Stimulated activated CD4-positive, alpha-beta T cell treated with anti-CD3 and anti-CD28 coated beads, Interleukin-1b, Interleukin-23, amount 100 ng/mL, for 1 hour (primary cell): ENCODE data around the gene CCSER1.
"Not testable (repeated sequence)": the region's sequence is repeated elsewhere in the genome, so short reads cannot be mapped to it uniquely, and the experiment has no call there.

Source experiments
- DNase-seq, 2 donors: peaks; one replicate each; pipeline ENCODE4 v3.0.0-alpha.2; 2020; ENCODE audit warnings: low read depth in 2 of 2

CCSER1 gene

DNA sequence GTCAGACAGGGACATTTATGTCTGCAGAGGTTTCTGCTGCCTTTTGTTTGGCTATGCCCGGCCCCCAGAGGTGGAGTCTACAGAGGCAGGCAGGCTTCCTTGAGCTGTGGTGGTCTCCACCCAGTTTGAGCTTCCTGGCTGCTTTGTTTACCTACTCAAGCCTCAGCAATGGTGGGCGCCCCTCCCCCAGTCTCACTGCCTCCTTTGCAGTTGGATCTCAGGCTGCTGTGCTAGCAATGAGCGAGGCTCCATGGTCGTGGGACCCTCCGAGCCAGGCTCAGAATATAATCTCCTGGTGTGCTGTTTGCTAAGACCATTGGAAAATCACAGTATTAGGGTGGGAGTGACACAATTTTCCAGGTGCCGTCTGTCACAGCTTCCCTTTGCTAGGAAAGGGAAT is 578.3 kb downstream of the CCSER1 start:
- DNase-seq = not testable (repeated sequence)

DNA sequence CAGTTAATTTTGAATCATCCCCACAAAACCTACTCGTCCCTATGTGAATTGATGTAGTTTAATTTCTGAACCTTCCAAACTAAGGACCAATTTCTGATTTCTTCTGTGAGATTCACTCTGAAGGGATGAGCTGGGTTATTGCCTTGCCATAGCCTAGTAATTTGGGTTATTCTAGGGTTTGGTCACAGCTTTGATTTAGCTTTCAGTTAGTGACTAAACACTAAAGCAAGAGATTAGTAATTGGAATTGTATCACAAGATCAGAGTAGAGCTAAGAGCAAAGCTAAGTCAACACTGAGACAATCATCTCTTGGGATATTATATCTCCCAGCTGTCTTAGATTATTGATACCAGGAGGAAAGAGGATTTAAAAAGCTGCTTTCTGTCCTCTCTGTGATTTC is 588.0 kb downstream of the CCSER1 start:
- no peak for DNase-seq

DNA sequence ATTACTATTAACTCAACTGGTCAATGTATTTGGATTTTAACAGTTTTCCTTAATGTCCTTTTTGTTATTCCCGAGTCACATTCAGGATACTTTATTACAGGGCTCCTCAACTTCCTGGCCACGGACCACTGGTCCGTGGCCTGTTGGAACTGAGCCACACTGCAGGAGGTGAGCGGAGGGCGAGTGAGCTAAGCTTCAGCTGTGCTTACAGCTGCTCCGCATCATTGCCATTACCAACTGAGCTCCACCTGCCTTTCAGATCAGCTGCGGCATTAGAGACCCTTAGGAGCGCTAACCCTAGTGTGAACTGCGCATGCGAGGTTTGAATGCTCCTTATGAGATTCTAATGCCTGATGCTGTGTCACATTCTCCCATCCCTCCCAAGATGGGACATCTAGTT is 591.7 kb downstream of the CCSER1 start:
- no peak for DNase-seq

DNA sequence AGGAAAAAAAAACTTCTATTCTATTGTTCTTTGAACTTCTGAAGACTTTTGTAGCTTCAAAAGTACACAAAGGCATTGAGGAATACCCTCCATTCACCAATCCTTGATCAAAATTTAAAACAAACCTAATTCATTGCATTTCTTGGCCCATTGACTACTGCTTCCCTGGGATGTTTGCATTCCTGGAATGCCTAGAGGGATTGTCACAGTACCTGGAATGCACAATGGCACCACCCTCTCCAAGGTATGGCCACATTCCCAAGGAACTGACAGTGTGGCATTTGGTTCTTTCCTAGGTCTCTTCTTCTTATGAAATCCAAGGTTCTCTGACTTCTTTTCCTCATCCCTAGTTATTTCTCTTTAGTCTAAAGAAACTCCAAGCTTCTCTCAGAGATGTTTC is 600.7 kb downstream of the CCSER1 start:
- no peak for DNase-seq

DNA sequence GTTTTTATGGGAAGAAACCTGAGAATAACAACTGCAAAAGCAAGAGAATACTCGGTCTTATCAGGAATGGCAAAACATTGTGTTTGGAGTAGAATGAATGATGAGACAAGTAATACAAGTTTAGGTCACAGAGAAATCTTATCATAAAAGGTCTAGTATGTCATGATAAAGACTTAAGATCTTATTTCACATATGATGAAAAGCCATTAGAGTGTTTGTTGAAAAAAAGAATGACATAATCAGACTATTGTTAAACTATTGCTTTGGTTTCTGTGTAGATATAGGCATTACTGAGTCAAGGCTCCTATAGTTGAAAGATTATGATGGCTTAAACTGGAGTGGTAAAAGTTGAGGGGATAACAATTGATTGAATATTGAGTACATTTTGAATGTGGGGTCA is 603.6 kb downstream of the CCSER1 start:
- no peak for DNase-seq

DNA sequence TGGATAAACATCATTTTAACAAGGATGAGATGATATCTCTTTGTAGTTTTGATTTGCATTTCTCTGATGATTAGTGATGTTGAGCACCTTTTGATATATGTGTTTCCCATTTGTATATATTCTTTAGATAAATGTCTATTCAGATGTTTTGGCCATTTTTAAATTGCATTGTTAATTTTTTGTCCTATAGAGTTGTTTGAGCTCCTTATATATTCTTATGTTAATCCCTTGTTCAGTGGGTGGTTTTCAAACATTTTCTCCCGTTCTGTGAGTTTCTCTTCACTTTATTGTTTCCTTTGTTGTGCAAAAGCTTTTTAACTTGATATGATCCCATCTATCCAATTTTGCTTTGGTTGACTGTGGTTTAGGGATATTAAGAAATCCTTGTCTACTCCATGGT is 606.0 kb downstream of the CCSER1 start:
- no peak for DNase-seq

DNA sequence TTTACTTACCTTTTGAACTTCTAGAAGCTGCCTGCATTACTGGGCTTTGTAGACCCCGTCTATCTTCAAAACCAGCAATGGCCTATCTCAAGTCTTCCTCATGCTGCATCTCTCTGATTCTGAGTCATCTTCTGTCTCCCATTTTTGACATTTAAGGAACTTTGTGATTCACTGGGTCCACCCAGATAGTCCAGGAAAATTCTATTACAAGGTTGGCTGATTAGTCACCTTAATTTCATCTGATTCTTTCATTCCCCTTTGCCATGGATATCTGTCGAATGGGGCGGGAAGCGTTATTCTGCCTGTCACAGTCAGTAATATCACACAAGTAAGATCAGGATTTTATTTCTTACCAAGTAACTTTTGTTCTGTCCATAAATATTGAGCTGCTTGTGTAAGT is 618.0 kb downstream of the CCSER1 start:
- no peak for DNase-seq

DNA sequence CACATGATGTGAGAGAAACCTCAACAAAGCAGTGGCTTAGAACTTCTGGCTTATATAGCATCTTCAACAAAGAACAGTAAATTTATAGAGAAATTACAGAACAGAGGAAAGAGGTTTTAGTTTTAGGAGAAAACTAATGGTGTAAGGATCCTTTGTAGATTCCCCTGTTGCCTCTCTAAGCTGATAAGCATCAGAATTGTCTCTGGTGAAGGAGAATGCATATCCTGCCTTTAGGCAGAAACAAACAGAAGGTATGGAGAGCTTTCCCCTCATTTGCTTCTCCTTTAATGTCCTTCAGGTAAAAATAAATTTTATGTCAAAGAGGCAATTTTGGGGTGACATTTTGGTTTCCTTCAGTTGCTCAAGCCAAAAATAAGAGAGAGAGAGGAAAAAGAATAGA is 625.9 kb downstream of the CCSER1 start:
- DNase-seq = no peak

DNA sequence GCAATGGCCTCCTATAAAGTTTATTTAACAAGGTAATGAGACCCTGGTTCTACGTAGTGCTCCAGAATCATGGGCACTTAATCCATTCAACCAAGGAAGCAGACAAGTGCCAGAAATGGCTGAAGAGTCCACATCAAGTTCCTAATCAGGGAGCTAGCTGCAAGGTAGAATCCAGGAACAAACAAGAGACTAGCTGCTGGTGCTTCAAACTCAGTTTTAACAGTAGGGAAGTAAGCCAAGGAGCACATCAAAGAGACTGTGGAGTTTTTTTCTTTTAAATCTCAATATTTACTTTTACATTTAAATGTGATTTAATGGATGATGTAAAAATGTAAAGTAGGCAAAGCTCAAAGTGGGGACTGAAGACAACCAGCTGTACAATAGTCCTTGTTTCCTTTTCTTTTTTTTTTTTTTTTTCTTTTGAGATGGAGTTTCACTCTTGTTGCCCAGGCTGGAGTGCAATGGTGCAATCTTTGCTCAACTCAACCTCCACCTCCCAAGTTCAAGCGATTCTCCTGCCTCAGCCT is 630.4 kb downstream of the CCSER1 start:
- no peak for DNase-seq

DNA sequence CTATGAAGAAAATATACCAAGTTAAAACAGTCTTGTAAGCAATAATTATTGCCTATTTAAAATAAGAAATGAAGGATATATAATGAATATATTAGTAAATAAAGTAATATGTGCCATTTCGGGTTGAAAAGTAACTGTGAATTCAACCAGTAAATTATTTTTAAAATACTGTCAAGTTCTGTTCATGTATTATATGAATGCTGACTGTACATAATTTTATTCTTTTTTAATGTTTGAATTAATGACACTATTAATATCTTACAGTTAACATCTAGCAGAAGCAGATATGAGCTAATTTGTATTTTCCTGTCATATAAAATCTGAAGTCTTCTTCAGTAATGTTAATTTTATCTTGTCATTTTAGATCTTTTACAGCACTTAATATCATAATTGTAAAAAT is 632.9 kb downstream of the CCSER1 start:
- DNase-seq = no peak

DNA sequence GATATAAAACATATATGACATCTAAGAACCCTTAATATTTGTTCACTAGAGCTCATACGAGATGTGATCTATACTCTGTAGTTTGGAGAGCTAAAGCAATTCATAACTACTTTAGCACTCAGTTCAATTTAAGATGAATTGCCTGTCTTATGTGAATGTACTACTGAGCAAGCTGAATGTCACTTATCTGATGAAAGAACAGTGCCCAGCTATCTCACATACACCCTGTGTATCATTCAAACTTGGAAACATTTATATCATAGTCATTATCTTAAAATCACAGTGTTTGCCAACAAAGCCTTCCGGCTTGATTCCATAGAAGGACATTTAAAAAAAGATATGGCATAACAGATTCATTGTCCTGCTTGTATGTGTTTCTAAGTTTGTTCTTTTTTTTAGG is 639.6 kb downstream of the CCSER1 start:
- DNase-seq = no peak

DNA sequence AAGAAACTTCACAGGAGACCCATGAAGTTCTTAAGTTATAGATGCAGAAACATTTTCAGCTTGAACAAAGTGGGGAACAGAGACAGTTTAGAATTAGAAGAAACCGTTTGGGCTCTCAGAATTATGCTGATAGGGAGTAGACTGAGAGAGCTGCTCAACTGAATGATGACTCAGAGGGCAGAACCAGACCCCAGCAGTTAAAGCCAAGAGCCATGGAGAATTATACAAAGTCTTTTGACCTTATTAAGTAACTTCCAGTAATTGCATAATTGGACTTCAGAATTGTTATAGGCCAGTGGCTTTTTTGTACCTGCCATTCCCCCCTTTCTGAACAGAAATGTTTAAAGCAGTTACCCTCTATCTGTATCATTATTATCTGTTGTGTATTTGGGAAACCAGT is 642.1 kb downstream of the CCSER1 start:
- no peak for DNase-seq

DNA sequence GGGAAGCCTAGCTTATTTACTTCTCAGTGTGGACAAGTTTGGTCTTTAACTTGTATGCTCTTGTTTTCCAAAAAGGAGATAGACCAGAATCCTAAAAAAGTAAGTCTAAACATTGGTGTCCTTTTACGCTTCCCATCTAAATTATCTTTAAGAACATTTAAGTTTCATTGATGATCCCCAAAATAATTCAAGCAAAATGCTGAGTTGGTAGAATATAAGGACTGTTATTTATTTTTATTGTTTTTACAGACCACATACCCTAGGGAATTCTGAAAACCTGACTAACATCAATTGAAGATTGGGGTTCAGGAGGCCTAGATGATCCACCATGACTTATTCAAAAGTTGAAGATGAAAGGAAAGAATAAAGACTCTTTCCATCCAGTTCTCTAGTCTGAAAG is 653.0 kb downstream of the CCSER1 start:
- no peak for DNase-seq

DNA sequence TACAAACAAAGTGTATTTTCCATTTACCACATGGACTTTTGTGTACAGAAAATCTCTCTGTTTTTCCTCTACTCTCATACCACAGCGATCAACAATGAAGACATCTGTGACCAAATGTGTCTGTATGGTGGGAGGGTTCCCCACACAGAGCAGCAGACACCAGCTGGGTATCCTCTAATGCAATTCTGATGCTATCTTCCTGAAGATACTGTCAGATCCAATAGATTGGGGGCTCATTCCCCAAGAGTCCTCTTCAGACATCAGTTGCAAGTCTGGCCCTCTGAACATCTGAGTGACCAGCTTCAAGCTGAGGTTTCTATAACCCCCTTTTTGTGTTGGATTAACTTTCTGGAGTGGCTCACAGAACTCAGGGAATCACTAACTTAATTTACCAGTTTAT is 659.4 kb downstream of the CCSER1 start:
- no peak for DNase-seq

DNA sequence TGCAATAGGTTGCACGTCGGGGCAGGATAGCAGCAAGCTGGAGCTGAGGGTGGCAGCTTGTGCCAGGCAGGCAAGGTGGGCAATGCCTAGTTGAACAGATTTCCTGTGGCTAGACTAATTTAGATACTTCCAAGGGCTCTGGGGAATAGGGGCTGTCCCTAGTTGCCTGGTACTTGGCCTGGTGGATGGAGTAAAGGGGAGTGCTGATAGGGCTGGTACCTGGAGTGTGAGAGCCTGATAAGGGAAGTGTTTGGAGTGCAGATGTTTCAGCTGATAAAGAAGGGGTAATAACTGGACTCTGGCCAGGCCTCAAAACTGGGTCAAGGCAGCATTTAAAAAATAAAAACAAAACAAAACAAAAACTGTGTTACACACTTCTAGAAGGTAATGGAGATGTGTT is 665.5 kb downstream of the CCSER1 start:
- DNase-seq = no peak

DNA sequence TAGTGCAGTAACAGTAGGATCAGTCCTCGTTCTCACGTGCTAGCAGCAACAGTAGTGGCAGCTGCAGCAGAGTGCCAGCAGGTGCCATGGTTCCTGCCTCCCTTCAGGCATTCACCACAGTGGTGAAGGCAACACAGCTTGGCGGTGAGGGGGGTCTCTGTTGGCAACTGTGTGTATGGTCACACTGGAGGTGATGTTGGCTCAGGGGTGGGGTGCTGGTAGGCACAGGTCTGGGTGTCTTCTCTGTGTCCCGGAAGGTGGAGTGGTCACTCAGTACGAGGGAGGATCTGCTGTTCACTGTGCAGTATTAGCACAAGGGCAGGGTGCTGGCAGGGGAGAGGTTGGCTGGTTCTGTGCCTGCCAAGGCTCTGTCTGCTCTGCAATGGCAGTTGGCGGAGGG is 671.8 kb downstream of the CCSER1 start:
- DNase-seq = no peak

DNA sequence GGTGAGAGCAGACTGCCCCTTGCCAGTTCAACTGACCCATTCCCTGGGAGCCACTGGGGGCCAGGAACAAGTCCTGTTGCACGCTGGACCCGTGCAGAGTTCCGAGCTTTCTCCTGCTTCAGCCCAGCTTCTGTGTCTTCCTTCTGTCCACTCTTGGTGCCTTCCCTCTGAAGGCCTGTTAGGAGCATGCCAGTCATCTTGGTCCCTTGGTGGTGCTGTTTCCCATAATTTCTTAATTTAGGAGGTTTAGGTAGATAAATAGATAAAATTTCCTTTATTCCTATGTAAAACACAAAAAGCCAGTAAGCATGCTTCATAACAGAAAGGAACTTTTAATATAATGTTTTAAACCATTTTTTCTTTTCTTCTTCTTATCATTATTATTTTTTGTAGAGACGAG is 672.7 kb downstream of the CCSER1 start:
- no peak for DNase-seq

DNA sequence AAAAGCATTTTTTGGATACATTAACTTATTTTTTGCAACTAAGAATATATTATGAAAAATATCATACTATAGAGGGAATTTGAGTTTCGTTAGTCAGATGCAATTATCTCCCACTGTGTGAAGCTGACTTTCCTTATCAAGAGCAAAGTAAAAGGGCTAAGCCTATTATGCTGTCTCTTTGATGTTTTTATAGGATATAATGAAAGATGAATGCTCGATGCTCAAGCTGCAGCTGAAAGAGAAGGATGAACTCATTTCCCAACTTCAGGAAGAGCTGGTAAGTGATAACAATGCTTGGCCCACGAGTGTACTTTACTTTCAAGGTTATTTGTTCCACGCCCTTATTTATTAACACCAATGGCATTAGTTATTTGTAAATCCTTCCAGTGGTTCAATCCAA is 688.4 kb downstream of the CCSER1 start:
- DNase-seq = no peak

DNA sequence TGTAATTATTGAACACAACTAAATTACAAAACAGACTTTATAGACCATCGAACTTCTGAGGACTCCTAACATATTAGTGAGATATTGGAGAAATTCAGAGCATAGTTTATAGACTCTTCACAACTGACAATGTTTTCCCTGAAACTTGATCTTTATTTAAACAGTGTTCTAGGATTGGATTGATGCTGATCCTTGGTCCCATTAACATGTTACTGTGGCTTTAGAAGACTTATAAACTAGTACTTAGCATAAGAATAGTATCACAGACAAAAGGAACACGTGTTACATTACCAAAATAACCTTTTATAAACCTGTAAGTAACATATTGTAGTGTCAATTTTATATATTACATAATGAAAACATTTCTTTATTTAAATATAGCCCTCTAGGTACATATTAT is 689.6 kb downstream of the CCSER1 start:
- no peak for DNase-seq

DNA sequence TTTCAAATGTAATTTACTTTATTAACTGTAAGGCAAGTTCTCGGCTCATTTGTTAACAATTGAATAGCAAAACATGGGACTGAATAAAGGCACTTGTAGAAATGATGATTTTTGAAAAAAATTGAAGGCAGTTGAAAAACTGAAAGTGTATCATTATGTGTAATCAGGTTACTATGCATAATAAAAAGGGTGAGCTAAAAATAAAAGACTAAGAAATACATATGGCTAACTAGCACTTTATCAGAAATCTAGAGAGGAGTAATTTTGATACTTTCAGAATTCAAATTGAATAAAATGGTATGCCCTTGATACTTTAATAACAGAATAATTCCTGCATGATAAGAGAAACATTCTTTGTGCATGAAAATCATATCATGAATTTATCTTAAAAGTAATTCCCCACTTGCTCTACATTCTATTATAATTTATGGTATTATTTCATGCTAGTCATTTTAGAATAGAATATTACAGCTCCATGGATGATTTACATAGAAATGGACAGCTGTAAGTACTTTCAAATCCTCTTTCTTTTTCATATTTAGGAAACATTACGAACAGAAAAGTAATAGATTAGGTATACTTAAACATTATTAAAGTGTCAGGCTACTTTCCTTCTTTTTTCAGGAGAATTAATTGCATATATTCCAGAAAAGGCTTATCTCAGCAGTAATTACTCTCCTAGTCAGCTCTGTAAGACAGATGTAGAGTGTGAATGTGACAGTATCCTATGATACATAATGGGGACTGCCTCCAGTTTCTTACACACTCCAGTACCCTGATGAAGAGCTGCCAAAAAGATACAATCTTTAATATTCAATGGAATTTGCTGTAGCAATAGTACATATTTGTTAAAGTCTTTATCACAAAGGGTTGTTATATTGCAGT is 697.3 kb downstream of the CCSER1 start:
- DNase-seq = no peak

DNA sequence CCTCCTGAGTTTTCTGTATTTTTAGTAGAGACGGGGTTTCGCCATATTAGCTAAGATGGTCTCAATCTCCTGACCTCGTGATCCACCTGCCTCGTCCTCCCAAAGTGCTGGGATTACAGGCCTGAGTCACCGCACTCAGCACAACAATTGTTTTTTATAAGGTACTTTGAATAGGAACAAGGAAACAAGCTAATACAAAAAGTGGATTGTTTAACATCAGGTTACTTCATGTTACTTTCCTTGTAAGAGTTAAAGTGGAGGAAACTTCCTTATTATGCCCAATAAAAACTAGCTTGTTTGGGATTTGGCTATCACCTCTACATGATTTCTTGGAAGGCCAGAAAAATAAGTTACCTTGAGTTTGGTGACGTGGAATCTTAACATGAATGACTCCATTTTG is 698.7 kb downstream of the CCSER1 start:
- DNase-seq = no peak

DNA sequence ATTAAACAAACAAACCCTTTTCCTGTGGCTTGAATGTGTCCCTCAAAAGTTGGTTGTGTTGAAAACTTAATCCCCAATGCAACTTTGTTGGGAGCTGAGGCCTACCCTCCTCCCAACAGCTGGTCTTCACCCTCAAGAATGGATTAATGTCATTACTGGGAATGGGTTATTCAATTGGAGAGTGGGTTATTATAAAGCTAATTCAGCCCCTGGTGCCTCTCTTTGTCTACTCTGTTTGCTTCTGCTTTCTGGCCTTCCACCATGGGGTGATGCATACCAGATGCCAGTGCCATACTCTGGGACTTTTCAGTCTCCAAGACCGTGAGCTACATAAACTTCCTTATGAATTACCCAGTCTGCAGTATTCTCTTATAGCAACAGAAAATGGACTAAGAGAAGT is 706.5 kb downstream of the CCSER1 start:
- no peak for DNase-seq

DNA sequence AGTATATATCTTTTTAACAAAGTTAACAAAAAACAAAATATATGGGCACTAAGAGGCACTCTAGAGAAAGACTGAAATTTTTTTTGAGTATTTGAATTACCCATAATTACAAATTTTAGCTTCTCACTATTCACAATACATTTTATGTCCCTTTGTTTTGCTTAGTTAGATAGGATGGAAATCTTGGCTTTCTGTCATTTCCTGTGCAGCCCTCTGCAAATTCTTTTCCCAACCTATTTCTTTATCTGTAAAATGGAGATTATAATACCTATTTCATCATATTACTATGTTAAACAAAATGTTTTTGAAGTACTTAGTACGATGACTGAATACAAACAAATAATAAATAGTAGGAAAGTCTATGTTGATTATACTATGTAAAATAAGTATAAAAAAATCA is 710.0 kb downstream of the CCSER1 start:
- no peak for DNase-seq

DNA sequence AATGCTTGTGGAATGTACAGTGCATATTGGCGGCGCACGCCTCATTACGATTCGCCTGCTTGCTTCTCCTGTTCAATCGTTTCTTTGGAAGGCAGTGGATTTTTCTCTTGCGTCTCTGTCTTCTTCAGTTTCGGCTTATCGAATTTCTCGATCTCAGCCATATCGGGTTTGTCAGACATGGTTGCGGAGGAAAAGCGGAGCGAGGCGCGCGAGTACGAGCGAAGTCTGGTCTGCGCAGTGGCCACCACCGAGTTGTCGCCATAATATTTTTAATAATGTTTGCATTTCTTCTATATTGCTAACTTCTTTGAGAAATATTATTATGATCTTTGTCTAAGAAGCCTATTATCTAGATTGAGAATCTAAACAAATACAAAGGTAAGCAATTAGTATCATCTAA is 711.7 kb downstream of the CCSER1 start:
- not testable (repeated sequence) for DNase-seq
